Astrocyte of the spinal cord (primary cell): ENCODE results near the gene SNX5.

ENCODE experiments used
- DNase-seq: peaks from one replicate; pipeline ENCODE4 v3.0.0; 2011; ENCODE audit warnings: low read depth, low spot score
- H3K4me3 ChIP-seq: 2 replicates; pipeline ENCODE4 v1.5.1; 2011; ENCODE audit warnings: low read depth, mild to moderate bottlenecking, low read length, moderate library complexity
- CTCF ChIP-seq: IDR thresholded peaks from 2 replicates; pipeline ENCODE4 v1.5.1; 2012; ENCODE audit warnings: low read depth, mild to moderate bottlenecking, low read length, inconsistent platforms
- in situ Hi-C: cut with HindIII; loops from 2 replicates; pipeline ENCODE4 v1.10.0; 2017; ENCODE audit warnings: low sequenced_read_pairs

Gene SNX5

GRCh38 chr20:17902531-17903083, 66.0 kb downstream of the SNX5 start:
- no peak for TF ChIP-seq CTCF
- H3K4me3 ChIP-seq = no peak overlapping the region
- DNase-seq = no peak
- in situ Hi-C loops = no loop called here

GRCh38 chr20:17901971-17902370, 66.6 kb downstream of the SNX5 start:
- no peak overlapping the region for H3K4me3 ChIP-seq
- TF ChIP-seq CTCF = no peak
- no peak for DNase-seq
- in situ Hi-C loops = no loop called here

- TF ChIP-seq CTCF = peak; percentile 90
- H3K4me3 ChIP-seq = no peak overlapping the region
- peak; percentile 65 for DNase-seq
- in situ Hi-C loops = no loop called here
Measured at GRCh38 chr20:17898548-17898994, 70.0 kb downstream of the SNX5 start.

- in situ Hi-C loops = no loop called here
- H3K4me3 ChIP-seq = no peak overlapping the region
- DNase-seq = no peak
- no peak for TF ChIP-seq CTCF
Measured at GRCh38 chr20:17897566-17898307, 70.9 kb downstream of the SNX5 start.

- no peak overlapping the region for H3K4me3 ChIP-seq
- TF ChIP-seq CTCF = no peak
- in situ Hi-C loops = no loop called here
- DNase-seq = no peak
Measured at GRCh38 chr20:17896771-17897369, 71.7 kb downstream of the SNX5 start.

GRCh38 chr20:17896193-17896723, 72.3 kb downstream of the SNX5 start:
- in situ Hi-C loops = no loop called here
- no peak overlapping the region for H3K4me3 ChIP-seq
- DNase-seq = no peak
- TF ChIP-seq CTCF = no peak
